ENCODE measurements around the gene EPB42. TPM values are rescaled to one million over a fixed set of nuclear protein-coding genes. Genes with fewer than 3 reads are reported as not detected.
"Not testable (repeated sequence)": the region's sequence is repeated elsewhere in the genome, so short reads cannot be mapped to it uniquely, and the experiment has no call there.

EPB42 gene
- total RNA-seq, 1 donor from 2014 or later = not detected

DNA sequence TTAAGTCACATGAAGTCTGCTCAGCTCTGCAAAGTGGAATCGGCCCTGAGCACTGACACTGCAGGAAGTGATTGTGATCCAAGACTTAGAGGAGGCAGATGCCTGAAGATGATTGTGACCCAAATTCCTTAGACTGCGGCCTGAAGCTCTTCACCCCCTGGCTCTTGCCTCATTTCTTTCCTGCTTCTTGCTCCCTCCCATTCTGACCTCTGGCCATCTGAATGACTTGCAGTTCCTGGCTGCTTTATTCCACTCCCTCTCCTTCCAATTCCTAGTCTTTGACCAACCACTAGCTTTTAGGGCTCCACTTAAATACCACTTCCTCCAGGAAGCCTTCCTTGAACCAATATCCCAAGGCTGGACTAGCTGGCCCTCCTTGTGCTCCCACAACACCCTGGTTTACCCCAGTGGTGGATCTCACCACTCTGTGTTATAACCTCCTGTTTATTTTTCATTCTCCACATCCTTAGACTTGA lies 9.9 kb upstream of the EPB42 start:
- no peak for DNase-seq (ENCODE audit: low read depth)
- FAIRE-seq = no peak
- Histone ChIP-seq H3K36me3 (ENCODE audit: control insufficient read depth, insufficient read depth, low read length) (no peaks in the 10 kb centered on the region), H3K4me3 (ENCODE audit: low read depth, low read length) (no peak overlapping the region), H3K27me3 (ENCODE audit: control insufficient read depth, insufficient read depth, low read length) (no peaks in the 10 kb centered on the region)
- no peak for TF ChIP-seq CTCF (IDR thresholded peaks at IDR 0.05; ENCODE audit: insufficient read depth, low read length, severe bottlenecking)

DNA sequence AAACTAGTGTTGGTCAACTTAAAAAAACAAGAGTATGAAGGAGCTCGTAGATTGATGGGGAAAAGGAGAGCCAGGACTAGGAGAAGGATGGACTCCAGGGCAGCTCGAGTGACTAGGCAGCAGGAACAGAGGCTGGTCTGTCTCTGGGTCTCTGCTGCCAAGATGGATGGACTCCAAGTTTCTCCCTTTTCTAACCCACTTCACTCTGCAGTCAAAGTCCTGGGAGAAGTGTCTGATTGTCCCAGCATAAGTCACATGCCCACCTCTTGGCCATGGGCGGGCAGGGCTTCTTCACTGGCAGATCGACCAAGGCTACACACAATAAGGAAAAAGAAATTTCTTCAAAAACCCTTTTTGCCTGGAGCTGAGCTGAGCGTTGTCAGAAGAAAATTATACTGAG lies 9.2 kb upstream of the EPB42 start:
- H3K27me3 ChIP-seq (ENCODE audit: control insufficient read depth, insufficient read depth, low read length) = no peaks in the 10 kb centered on the region
- TF ChIP-seq CTCF (IDR thresholded peaks at IDR 0.05; ENCODE audit: insufficient read depth, low read length, severe bottlenecking) = no peak
- no peak overlapping the region for H3K4me3 ChIP-seq (ENCODE audit: low read depth, low read length)
- peak; percentile 66 for FAIRE-seq
- H3K36me3 ChIP-seq (ENCODE audit: control insufficient read depth, insufficient read depth, low read length) = no peaks in the 10 kb centered on the region
- no peak for DNase-seq (ENCODE audit: low read depth)

- DNase-seq (ENCODE audit: low read depth) = no peak
- FAIRE-seq = no peak
- H3K36me3 ChIP-seq (ENCODE audit: control insufficient read depth, insufficient read depth, low read length) = no peaks in the 10 kb centered on the region
- H3K4me3 ChIP-seq (ENCODE audit: low read depth, low read length) = no peak overlapping the region
- no peaks in the 10 kb centered on the region for H3K27me3 ChIP-seq (ENCODE audit: control insufficient read depth, insufficient read depth, low read length)
- no peak for TF ChIP-seq CTCF (IDR thresholded peaks at IDR 0.05; ENCODE audit: insufficient read depth, low read length, severe bottlenecking)
Observed at GRCh38 chr15:43226436-43227305, 5.9 kb upstream of the EPB42 start.

GRCh38 chr15:43225950-43226255 lies 5.1 kb upstream of the EPB42 start:
- H3K27me3 ChIP-seq (ENCODE audit: control insufficient read depth, insufficient read depth, low read length); DNase-seq (ENCODE audit: low read depth); H3K36me3 ChIP-seq (ENCODE audit: control insufficient read depth, insufficient read depth, low read length); H3K4me3 ChIP-seq (ENCODE audit: low read depth, low read length); FAIRE-seq: not testable (repeated sequence)

GRCh38 chr15:43225201-43225949 lies 4.6 kb upstream of the EPB42 start:
- H3K27me3 ChIP-seq (ENCODE audit: control insufficient read depth, insufficient read depth, low read length) = no peaks in the 10 kb centered on the region
- DNase-seq (ENCODE audit: low read depth) (peak; percentile 59), FAIRE-seq (peak; percentile 23)
- no peaks in the 10 kb centered on the region for H3K36me3 ChIP-seq (ENCODE audit: control insufficient read depth, insufficient read depth, low read length)
- H3K4me3 ChIP-seq (ENCODE audit: low read depth, low read length) = no peak overlapping the region
- TF ChIP-seq CTCF (IDR thresholded peaks at IDR 0.05; ENCODE audit: insufficient read depth, low read length, severe bottlenecking) = peak; percentile 82

GRCh38 chr15:43221422-43221821 lies 604 bp upstream of the EPB42 start:
- no peak for TF ChIP-seq CTCF (IDR thresholded peaks at IDR 0.05; ENCODE audit: insufficient read depth, low read length, severe bottlenecking)
- DNase-seq (ENCODE audit: low read depth) (no peak), FAIRE-seq (no peak)
- H3K27me3 ChIP-seq (ENCODE audit: control insufficient read depth, insufficient read depth, low read length) = no peaks in the 10 kb centered on the region
- no peak overlapping the region for H3K4me3 ChIP-seq (ENCODE audit: low read depth, low read length)
- no peaks in the 10 kb centered on the region for H3K36me3 ChIP-seq (ENCODE audit: control insufficient read depth, insufficient read depth, low read length)

Data from bronchial epithelial cell (primary cell).